ENCODE results near the gene PRDX1. TPM values are rescaled to one million over a fixed set of nuclear protein-coding genes. Genes with fewer than 3 reads are reported as not detected.

Gene PRDX1
- 529 and 770 TPM in 2 replicates for total RNA-seq

GRCh38 chr1:45521413-45522323, at the start of gene PRDX1:
PRDX1 (minus strand) TSS chr1:45521884; CDS start chr1:45519043, 2,841 bp downstream.

DNA sequence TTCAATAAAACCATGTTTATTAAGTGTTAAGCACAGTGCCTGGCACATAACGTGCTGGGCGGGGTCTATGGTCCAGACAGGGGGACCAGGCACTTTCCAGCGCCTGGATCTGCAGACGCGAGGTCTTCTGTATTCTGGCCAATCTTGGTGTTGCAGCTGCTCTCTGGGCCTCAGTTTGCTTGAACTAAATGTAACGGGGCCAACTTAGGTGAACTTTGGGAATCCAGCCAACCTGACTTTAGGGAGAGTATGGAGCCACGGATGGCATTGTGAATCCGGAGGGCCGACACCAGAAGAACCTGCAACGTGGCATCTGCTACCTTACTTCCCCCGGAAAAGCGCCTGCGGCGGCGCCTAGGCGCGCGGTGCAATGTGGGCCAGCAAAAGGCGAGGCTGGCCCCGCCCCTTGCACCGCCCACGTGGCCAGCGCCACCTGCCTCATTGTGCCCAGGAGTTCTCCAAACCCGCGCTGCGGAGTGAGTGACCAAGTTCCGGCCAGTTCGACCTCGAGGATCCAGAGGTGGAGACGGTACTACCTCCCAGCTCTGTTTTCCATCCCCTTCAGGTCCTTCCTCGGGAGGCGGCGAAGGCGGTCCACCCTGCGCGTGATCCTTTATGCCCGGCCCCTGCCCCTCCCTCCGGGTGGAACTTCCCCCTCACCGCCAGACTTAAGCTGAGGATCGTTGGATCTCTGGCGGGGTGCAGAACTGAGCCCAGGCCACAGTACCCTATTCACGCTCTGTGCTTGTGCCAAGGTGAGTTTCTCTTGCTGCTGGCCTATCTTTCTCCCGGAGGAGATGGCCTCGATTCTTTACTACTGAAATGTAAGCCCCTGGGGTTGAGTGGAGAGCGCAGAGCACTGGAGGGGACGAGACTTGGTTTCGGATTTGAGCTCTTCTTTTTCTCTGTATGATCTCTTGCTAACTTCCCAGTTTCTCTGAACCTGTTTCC, 29.0 kb upstream of the PRDX1 start, which contains the start of gene AKR1A1:
Gene AKR1A1 (plus strand): TSS at position 426 of the 951 bp plus-strand sequence. CDS start 10,969 bp downstream, outside the sequence.

DNA sequence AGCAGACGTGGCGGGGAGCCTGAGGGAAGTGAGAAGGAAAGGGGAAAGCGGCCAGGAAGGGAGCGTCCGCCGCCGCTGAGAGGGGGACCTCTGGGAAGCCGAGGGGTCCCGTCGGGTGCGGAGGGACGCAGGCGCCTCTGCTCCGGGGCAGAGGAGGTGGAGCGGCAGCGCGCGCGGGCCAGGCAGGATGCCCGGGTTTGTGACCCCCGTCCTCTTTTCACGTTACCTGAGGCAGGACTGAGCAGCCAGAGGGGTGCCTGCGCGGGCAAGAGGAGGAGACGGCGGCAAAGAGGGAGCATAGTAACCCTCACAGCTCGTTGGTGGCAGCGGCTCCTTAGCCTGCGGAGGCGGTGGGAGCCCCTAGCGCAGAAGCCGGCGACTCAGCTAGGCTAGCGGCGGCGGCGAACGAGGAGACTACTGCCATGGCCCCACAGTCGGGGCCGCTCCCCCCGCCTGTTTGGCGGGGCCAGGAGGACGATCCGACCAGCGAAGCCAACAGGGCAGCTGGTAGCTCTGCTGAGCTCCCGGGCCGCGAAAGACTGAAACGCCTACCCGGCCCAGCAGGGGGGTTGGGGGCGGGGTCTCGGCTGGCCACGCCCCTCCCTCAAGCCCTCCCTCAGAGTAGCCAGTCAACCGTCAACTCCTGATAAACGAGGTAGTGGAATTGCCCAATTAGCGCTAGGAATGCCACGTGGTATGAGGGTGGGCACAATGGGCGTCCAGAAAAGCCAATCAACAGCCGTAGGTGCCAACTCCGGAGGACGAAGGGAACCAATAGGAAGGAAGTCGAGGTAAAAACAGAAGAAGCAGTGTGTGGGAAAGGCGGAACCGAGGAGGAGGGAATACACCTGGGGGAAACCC, 30.8 kb downstream of the PRDX1 start, which contains the start of gene TESK2:
Gene TESK2 (minus strand): TSS at position 538 of the 861 bp plus-strand sequence. CDS start 33,378 bp downstream, outside the sequence.

Other genes with a start within 250 kb of the PRDX1 start
- 1.5 and 5.8 TPM in 2 replicates for gene HPDL, start 195.0 kb downstream of the PRDX1 start, total RNA-seq
- 5.9 and 19.2 TPM in 2 replicates for gene TOE1, start 181.7 kb downstream of the PRDX1 start, total RNA-seq
- gene MUTYH, start 181.4 kb downstream of the PRDX1 start, total RNA-seq, result 14.4 and 18.7 TPM in 2 replicates
- gene TESK2, start 30.7 kb downstream of the PRDX1 start, total RNA-seq, result 2.6 and 5.1 TPM in 2 replicates
- 2.1 and 3.0 TPM in 2 replicates for gene CCDC163, start 21.8 kb downstream of the PRDX1 start, total RNA-seq
- gene MMACHC, start 21.6 kb downstream of the PRDX1 start, total RNA-seq, result 3.3 and 7.0 TPM in 2 replicates
- 95.7 and 112 TPM in 2 replicates for gene AKR1A1, start 28.9 kb upstream of the PRDX1 start, total RNA-seq
- 27.3 and 113 TPM in 2 replicates for gene NASP, start 62.2 kb upstream of the PRDX1 start, total RNA-seq
- 0.23 and 0.78 TPM in 2 replicates for gene CCDC17, start 102.2 kb upstream of the PRDX1 start, total RNA-seq
- gene GPBP1L1, start 164.6 kb upstream of the PRDX1 start, total RNA-seq, result 83.2 and 101 TPM in 2 replicates
- 50.8 and 55.7 TPM in 2 replicates for gene TMEM69, start 166.3 kb upstream of the PRDX1 start, total RNA-seq
- gene IPP, start 228.8 kb upstream of the PRDX1 start, total RNA-seq, result 4.2 and 5.5 TPM in 2 replicates